ENCODE measurements around the gene PRKAG2.
A peak's percentile ranks its signal among the peaks of the same experiment; 100 is the strongest.

The PRKAG2 gene

DNA sequence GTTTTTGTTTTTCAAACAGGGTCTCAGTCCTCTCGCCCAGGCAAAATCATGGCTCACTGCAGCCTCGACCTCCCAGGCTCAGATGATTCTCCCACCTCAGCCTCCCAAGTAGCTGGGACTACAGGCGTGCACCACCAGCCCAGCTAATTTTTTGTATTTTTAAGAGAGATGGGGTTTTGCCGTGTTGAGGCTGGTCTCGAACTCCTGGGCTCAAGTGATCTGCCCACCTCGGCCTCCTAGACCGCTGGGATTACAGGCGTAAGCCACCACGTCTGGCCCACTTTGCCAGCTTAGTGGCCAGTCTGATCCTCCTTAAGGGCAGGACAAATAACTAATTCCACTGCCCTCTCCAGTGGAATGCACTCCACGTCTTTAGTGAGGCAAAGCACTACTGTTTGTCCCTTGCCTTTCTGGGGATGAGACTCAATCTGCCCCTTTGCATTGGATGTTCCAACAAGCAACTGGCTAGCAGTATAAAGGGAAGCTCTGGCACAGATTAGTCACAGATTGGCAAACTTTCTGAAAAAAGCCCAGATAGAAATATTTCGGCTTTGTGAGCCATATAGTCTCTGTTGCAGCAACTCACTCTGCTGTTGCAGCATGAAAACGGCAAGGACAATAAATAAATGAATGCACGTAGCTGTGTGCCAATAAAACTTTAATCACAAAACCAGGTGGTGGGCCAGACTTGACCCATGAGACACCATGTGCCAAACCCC, 213.4 kb downstream of the PRKAG2 start:
- DNase-seq: no peak

DNA sequence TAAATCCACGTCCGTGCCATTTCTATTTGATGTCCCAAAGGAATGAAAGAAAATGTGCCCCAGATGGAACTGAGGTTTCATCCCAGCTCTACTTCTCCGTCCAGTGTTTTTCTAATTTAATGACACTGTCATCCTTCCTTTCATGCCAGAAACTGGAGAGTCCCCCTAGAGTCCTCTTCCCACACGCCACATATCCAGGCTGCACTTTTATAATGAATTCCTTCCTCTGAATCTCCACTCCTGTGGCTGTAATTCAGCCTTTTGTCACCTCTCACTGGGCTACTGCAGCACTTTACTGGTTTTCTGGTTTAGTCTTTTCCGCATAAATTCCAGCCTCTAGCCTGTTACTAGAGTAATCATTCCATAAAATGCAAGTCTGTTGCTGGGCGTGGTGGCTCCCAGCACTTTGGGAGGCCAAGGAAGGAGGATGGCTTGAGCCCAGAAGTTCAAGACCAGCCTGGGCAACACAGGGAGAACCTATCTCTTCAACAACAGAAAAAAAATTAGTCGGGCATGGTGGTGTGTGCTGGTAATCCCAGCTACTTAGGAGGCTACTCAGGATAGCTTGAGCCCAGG, 214.6 kb downstream of the PRKAG2 start:
- no peak for DNase-seq

GRCh38 chr7:151661587-151661986, 215.3 kb downstream of the PRKAG2 start:
- DNase-seq: no peak

GRCh38 chr7:151660141-151660540, 216.8 kb downstream of the PRKAG2 start:
- DNase-seq: peak; percentile 54

- no peak for DNase-seq
These were observed 217.7 kb downstream of the PRKAG2 start for GRCh38 chr7:151659219-151659618.

DNA sequence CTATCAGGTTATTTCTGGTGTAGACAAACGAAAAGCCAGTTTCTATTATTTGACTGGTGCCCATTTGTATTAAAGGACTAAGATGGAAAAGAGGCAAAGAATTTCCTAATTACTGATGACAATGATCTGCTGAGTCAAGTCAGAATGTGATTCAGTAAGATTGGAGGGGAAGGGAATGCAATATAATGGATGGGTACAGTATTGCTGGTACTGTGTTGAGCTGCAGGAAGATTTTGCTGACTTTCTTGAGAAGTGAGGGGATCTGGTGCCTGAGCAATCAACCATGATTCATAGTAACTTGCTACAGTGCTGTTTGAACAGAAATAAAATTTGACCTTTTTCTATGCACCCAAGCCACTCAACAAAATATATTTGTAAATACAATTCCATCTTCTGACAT, 218.1 kb downstream of the PRKAG2 start:
- DNase-seq: peak; percentile 30

DNA sequence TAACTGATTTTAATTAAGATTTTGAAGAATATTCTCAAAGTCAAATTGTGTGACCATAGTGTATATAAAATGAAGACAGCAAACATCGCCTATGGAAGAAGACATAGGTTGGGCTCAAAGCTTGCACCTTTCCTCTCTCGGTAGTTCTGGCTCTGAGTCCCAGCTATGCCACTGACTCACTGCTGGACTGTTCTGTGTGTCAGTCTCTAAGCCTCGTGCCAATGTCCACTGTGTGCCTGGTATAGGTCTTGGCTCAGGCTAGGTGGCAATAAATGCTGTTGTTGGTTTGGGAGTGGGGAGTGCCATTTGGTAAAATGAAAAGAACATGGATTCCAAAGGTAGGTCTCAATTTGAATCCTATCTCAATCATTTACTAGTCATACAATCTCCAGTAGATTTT, 219.7 kb downstream of the PRKAG2 start:
- DNase-seq: no peak

DNA sequence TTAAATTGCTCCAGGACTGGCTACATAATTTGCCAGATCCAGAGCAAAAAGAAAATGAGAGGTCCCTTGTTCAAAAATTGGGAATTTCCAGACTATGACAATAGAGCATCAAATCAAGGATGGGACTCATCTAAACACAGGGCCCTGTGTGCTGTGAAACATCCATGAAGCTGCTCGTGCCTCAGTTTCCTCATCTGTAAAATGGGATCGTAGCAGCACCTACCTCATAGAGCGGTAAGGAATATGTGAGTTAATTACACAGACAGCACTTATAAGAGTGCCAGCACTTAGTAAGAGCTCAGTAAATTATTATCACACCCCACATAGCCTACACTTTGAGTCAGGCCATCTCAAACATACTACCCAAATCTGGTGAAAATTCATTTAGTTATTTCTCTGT, 221.4 kb downstream of the PRKAG2 start:
- DNase-seq: no peak

DNA sequence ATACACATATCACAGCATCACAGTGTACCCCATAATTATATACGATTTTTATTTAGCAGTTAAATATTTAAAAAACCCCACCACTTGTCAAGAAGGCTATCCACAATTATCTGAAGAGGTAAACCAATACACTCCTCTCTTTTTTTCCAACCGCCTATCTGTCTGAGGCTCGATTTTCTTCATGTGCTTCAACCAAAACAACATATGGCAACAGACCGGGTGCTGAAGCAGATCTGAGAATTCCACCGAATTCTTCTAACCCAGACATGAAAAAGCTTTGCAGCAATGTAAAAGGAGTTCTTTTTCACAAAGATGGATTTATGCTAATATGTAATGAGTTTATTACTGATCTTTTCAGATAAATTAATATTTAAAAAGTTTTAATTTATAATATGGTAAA, 224.8 kb downstream of the PRKAG2 start:
- no peak for DNase-seq

- DNase-seq: no peak
These were observed 226.8 kb downstream of the PRKAG2 start for GRCh38 chr7:151650161-151650560.

- DNase-seq: no peak
These were observed 228.5 kb downstream of the PRKAG2 start for GRCh38 chr7:151648429-151648828.

GRCh38 chr7:151647874-151648273, 229.0 kb downstream of the PRKAG2 start:
- no peak for DNase-seq

DNA sequence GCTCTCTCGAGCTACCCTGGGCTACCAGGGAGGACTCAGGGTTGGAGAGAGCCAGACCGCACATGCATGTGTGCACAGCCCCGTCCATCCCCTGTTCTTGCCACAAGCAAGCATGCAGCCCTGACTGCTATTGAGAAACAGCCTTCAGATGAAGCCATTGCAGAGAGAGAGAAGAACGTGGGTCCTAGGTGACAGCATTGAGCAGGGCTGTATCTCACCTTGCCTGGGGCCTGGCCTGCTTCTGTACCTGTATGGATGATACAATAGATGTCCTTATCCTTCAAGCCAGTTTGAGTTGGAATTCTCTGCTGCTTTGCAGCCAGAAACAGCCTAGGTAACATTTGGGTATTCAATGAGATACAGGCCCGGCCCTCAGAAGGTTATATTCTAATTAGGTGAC, 229.9 kb downstream of the PRKAG2 start:
- DNase-seq: no peak

- no peak for DNase-seq
These were observed 231.6 kb downstream of the PRKAG2 start for GRCh38 chr7:151645311-151645710.

GRCh38 chr7:151644554-151644953, 232.4 kb downstream of the PRKAG2 start:
- no peak for DNase-seq

- no peak for DNase-seq
These were observed 234.2 kb downstream of the PRKAG2 start for GRCh38 chr7:151642746-151643145.

GRCh38 chr7:151641587-151641986, 235.3 kb downstream of the PRKAG2 start:
- DNase-seq: no peak

GRCh38 chr7:151637781-151638261, 239.1 kb downstream of the PRKAG2 start:
- DNase-seq: no peak

DNA sequence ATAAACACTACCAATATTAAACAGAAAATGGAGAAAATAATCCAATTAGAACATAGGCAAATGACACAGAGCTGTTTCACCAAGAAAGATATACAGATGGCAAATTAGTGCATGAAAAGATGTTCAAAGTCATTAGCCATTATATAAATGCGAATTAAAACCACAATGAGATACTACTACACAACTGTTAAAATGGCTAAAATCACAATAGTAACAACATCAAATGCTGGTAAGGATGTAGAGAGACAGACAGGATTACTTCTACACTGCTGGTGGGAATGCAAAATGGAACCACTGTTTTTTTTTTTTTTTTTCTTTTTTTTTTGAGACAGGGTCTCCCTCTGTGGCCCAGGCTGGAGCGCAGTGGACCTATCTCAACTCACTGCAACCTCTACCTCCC, 242.3 kb downstream of the PRKAG2 start:
- DNase-seq: no peak

GRCh38 chr7:151633516-151633812, 243.5 kb downstream of the PRKAG2 start:
- no peak for DNase-seq

DNA sequence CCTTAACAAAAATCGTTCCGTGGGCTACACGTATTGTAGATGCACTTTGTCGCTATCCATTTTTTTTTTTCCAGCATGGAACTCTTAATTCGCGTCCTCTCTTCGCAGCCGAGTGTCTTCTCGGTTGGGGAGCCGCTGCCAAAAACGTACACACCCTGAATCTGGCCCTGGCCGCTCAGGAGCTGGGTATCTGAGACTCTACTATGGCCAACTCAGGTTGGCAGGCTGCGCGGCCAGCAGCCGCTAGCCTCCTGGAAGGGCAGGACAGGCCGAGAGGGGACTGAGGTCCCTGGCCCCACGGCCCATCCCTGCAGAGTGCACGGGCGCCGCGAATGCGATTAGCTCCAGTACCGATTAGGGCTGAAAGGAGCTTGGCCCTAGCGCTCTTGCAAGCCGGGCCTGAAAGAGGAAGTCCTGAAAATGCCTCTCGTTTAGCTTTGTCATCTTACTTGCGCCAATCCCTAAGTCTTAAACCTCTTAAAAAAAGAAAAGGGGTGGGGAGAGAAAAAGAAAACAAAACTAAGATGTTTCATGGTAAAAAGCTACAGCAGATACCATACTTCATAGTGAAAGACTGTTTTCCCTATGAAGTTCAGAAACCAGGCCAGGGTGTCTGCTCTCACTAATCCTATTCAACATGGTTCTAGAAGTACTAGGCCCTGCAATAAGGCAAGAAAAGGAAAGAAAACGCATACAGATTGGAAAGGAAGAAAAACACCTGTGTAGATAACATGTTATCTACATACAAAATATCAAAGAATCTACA, 244.0 kb downstream of the PRKAG2 start:
- DNase-seq: peak; percentile 6

- peak; percentile 79 for DNase-seq
These were observed 244.8 kb downstream of the PRKAG2 start for GRCh38 chr7:151631953-151632749.

- peak; percentile 45 for DNase-seq
These were observed 245.4 kb downstream of the PRKAG2 start for GRCh38 chr7:151631570-151631952.

Data from EL (cell line).